ENCODE results near the gene PRX. TPM values are rescaled to one million over a fixed set of nuclear protein-coding genes. Genes with fewer than 3 reads are reported as not detected.
A peak's percentile ranks its signal among the peaks of the same experiment; 100 is the strongest.

PRX gene
- total and polyA plus RNA-seq, 9 of the 15 experiments (the other 6 are each of a cell fraction or from before 2014, with no cell fraction given) = 0.65 to 3.5 (median 1.7) TPM; not detected in 2

- TF ChIP-seq, protein P1, sequence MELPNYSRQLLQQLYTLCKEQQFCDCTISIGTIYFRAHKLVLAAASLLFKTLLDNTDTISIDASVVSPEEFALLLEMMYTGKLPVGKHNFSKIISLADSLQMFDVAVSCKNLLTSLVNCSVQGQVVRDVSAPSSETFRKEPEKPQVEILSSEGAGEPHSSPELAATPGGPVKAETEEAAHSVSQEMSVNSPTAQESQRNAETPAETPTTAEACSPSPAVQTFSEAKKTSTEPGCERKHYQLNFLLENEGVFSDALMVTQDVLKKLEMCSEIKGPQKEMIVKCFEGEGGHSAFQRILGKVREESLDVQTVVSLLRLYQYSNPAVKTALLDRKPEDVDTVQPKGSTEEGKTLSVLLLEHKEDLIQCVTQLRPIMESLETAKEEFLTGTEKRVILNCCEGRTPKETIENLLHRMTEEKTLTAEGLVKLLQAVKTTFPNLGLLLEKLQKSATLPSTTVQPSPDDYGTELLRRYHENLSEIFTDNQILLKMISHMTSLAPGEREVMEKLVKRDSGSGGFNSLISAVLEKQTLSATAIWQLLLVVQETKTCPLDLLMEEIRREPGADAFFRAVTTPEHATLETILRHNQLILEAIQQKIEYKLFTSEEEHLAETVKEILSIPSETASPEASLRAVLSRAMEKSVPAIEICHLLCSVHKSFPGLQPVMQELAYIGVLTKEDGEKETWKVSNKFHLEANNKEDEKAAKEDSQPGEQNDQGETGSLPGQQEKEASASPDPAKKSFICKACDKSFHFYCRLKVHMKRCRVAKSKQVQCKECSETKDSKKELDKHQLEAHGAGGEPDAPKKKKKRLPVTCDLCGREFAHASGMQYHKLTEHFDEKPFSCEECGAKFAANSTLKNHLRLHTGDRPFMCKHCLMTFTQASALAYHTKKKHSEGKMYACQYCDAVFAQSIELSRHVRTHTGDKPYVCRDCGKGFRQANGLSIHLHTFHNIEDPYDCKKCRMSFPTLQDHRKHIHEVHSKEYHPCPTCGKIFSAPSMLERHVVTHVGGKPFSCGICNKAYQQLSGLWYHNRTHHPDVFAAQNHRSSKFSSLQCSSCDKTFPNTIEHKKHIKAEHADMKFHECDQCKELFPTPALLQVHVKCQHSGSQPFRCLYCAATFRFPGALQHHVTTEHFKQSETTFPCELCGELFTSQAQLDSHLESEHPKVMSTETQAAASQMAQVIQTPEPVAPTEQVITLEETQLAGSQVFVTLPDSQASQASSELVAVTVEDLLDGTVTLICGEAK (IDR thresholded peaks at IDR 0.05) = peak; percentile 97
- TF ChIP-seq, protein P1 (CRISPR knock-in tag; IDR thresholded peaks at IDR 0.05) = no peak
- TF ChIP-seq, protein P2, sequence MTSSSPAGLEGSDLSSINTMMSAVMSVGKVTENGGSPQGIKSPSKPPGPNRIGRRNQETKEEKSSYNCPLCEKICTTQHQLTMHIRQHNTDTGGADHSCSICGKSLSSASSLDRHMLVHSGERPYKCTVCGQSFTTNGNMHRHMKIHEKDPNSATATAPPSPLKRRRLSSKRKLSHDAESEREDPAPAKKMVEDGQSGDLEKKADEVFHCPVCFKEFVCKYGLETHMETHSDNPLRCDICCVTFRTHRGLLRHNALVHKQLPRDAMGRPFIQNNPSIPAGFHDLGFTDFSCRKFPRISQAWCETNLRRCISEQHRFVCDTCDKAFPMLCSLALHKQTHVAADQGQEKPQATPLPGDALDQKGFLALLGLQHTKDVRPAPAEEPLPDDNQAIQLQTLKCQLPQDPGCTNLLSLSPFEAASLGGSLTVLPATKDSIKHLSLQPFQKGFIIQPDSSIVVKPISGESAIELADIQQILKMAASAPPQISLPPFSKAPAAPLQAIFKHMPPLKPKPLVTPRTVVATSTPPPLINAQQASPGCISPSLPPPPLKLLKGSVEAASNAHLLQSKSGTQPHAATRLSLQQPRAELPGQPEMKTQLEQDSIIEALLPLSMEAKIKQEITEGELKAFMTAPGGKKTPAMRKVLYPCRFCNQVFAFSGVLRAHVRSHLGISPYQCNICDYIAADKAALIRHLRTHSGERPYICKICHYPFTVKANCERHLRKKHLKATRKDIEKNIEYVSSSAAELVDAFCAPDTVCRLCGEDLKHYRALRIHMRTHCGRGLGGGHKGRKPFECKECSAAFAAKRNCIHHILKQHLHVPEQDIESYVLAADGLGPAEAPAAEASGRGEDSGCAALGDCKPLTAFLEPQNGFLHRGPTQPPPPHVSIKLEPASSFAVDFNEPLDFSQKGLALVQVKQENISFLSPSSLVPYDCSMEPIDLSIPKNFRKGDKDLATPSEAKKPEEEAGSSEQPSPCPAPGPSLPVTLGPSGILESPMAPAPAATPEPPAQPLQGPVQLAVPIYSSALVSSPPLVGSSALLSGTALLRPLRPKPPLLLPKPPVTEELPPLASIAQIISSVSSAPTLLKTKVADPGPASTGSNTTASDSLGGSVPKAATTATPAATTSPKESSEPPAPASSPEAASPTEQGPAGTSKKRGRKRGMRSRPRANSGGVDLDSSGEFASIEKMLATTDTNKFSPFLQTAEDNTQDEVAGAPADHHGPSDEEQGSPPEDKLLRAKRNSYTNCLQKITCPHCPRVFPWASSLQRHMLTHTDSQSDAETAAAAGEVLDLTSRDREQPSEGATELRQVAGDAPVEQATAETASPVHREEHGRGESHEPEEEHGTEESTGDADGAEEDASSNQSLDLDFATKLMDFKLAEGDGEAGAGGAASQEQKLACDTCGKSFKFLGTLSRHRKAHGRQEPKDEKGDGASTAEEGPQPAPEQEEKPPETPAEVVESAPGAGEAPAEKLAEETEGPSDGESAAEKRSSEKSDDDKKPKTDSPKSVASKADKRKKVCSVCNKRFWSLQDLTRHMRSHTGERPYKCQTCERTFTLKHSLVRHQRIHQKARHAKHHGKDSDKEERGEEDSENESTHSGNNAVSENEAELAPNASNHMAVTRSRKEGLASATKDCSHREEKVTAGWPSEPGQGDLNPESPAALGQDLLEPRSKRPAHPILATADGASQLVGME (CRISPR knock-in tag; IDR thresholded peaks at IDR 0.05) = no peak
- TF ChIP-seq SP2 (IDR thresholded peaks at IDR 0.05; ENCODE audit: extremely low read depth, low read depth, low read length, poor library complexity, severe bottlenecking) (peak; percentile 84), RNF2 (IDR thresholded peaks at IDR 0.05) (peak; percentile 54; the same call in 1 of the 2 replicates), MYC (IDR thresholded peaks at IDR 0.05; ENCODE audit: low read depth, low read length) (0 out of 2 replicates have a peak, but pooled peaks have one; percentile 23), MYC (CRISPR knock-in tag; IDR thresholded peaks at IDR 0.05; ENCODE audit: borderline replicate concordance, low read depth) (no peak), TRIM28 (IDR thresholded peaks at IDR 0.05) (peak; percentile 35; the same call in 1 of the 2 replicates)
Observed at GRCh38 chr19:40348125-40348913, 64.9 kb downstream of the PRX start, which contains the start of the genes C19orf47 and PLD3 (continued).
